Psoas muscle (tissue), 8 donors: ENCODE measurements around the gene TMEM9B. TPM values are rescaled to one million over a fixed set of nuclear protein-coding genes. Genes with fewer than 3 reads are reported as not detected.

ENCODE experiments used
- ATAC-seq, 4 donors: fragments of 200-7000 bp; cut with Tn5 transposase; one replicate each; pipeline ENCODE4 v1.9.1; 2020; ENCODE audit warnings: moderate library complexity in 3 of 4, mild to moderate bottlenecking in 2 of 4
- DNase-seq, 2 donors: peaks; one replicate each; pipeline ENCODE4 v3.0.0-alpha.2; 2020
- H3K27ac ChIP-seq: fragments of 200-600 bp; one replicate; pipeline ENCODE4 v1.8.0; 2022
- H3K27me3 ChIP-seq, 3 donors: fragments of 200-600 bp in 1 of 3; one replicate each; pipeline versions ENCODE4 v1.6.1 to v1.8.0; 2013 to 2022; ENCODE audit warnings: low read length in 2 of 3, mild to moderate bottlenecking in 2 of 3, moderate library complexity in 1 of 3; ENCODE audit not compliant: insufficient read depth in 3 of 3
- H3K36me3 ChIP-seq, 2 donors: fragments of 200-600 bp in 1 of 2; one replicate each; pipeline versions ENCODE4 v1.6.1 to v1.8.0; 2013 to 2022; ENCODE audit warnings: low read depth in 1 of 2, mild to moderate bottlenecking in 1 of 2, moderate library complexity in 1 of 2; ENCODE audit not compliant: insufficient read depth in 1 of 2
- H3K4me1 ChIP-seq: fragments of 200-600 bp; one replicate; pipeline ENCODE4 v1.8.0; 2022
- H3K4me3 ChIP-seq: fragments of 200-600 bp; one replicate; pipeline ENCODE4 v1.8.0; 2022; ENCODE audit warnings: mild to moderate bottlenecking
- H3K9me3 ChIP-seq: fragments of 200-600 bp; one replicate; pipeline ENCODE4 v1.8.0; 2022
- CTCF ChIP-seq: fragments of 200-600 bp; IDR thresholded peaks from one replicate; pipeline ENCODE4 v1.8.0; 2022; ENCODE audit warnings: antibody characterized with exemption
- WGBS, 3 donors: extraction: QIAGEN DNeasy Blood & Tissue Kit; methylation state at CpG; one replicate each; pipeline versions ENCODE4 v1.1.6 to v1.1.7; 2013; 5-methylcytosine and 5-hydroxymethylcytosine counted together
- intact Hi-C, 2 donors: fragments of 100-400 bp; cut with DNase I; formaldehyde crosslinking; loops; one replicate each; pipeline versions ENCODE4 v1.11.0 to v1.14.2; 2022
- polyA plus RNA-seq, 3 donors: library from polyadenylated mRNA; stranded (reverse); fragments of 200-250 nt; gene quantifications; one replicate each; pipeline ENCODE4 v1.2.3, GENCODE V29; 2013
- total RNA-seq, 4 donors: library from RNA; stranded (reverse); fragmentation: NEBNext Ultra II Directional in 2 of 4; extraction: Animal tissue kit (Norgen Biotek cat#: 25700) in 2 of 4; gene quantifications; one replicate each; pipeline versions ENCODE4 v1.2.1 to v1.2.4, GENCODE V29; 2021 to 2023
- donor health status: healthy with polysubstance abuse.
- donor health status: DM: no; HTN: no; CAD: no; lungs with moderate emphysema.
- donor health status: Bipolar disorder and iron deficiency.
- donor health status: healthy.
- donor health status: DM: yes; HTN: yes; CAD: no.
- donor health status: DM: no; HTN: no; CAD: no.
- donor health status: DM: no; HTN: no; CAD: no.
- donor health status: DM: yes; HTN: yes; CAD: no.

Gene TMEM9B
- total and polyA plus RNA-seq, 7 donors: 32.1 to 83.4 (median 40.7) TPM

- Histone ChIP-seq H3K36me3 (no peaks in the 10 kb centered on the region), H3K4me3 (no peak overlapping the region), H3K9me3 (no peaks in the 10 kb centered on the region), H3K27ac (no peak overlapping the region), H3K27me3 (no peaks in the 10 kb centered on the region), H3K4me1 (no peaks in the 10 kb centered on the region)
- no peak for DNase-seq
- no peak for ATAC-seq
- no peak for TF ChIP-seq CTCF
- WGBS, 3 donors: 58 to 88% (median 82%) methylated on average over 5 of the region's 5 CpGs
- intact Hi-C loops: loop anchor here in 1 of 2 donors (5.0 kb wide), 1 partner anchor 33 kb away; no protein-coding TSS in a partner anchor
These were observed 58.6 kb downstream of the TMEM9B start for GRCh38 chr11:8905528-8906165.

- intact Hi-C loops: no loop called here
- TF ChIP-seq CTCF: no peak
- Histone ChIP-seq H3K36me3 (no peaks in the 10 kb centered on the region), H3K9me3 (peaks cover 7% of the 10 kb centered on the region), H3K4me3 (no peak overlapping the region), H3K27ac (no peak overlapping the region), H3K27me3 (no peaks in the 10 kb centered on the region), H3K4me1 (no peaks in the 10 kb centered on the region)
- no peak for DNase-seq
- no peak for ATAC-seq
These were observed 65.0 kb downstream of the TMEM9B start for GRCh38 chr11:8899119-8899753.

Other genes starting within 250 kb of the TMEM9B start
- 10 to 100 TPM; 11.3 to 22.7 (median 16.5) TPM for gene AKIP1, start 53.3 kb downstream of the TMEM9B start, total RNA-seq
- 10 to 100 TPM; 18.8 to 30.2 (median 21.6) TPM for gene AKIP1, start 53.3 kb downstream of the TMEM9B start, polyA plus RNA-seq
- gene C11orf16, start 31.5 kb downstream of the TMEM9B start, total RNA-seq: not detected
- gene C11orf16, start 31.5 kb downstream of the TMEM9B start, polyA plus RNA-seq: not detected
- gene ASCL3, start 21.4 kb downstream of the TMEM9B start, total RNA-seq: not detected
- not detected for gene ASCL3, start 21.4 kb downstream of the TMEM9B start, polyA plus RNA-seq
- under 1 TPM; 0.09 to 0.37 (median 0.18) TPM for gene NRIP3, start 39.6 kb upstream of the TMEM9B start, total RNA-seq
- 1 to 10 TPM in 1 of 3 donors, under 1 TPM in 1, not detected in 1; 0.23 to 2.1 TPM for gene NRIP3, start 39.6 kb upstream of the TMEM9B start, polyA plus RNA-seq
- gene SCUBE2, start 127.2 kb upstream of the TMEM9B start, total RNA-seq: 1 to 10 TPM; 1.2 to 2.2 (median 1.5) TPM
- 1 to 10 TPM; 1.4 to 4.3 (median 1.7) TPM for gene SCUBE2, start 127.2 kb upstream of the TMEM9B start, polyA plus RNA-seq